ENCODE results near the gene RNF26.

GRCh38 chr11:119376197-119376847 lies 42.0 kb downstream of the RNF26 start:
- no peak for TF ChIP-seq SPI1 (IDR thresholded peaks at IDR 0.05; ENCODE audit: low read depth, low read length)
- no peak for TF ChIP-seq POLR2A (IDR thresholded peaks at IDR 0.05; ENCODE audit: low read depth, low read length)
